NCI-H2227 (cell line): ENCODE results near the gene HMOX2.
A peak's percentile ranks its signal among the peaks of the same experiment; 100 is the strongest.

Source experiments
- DNase-seq: peaks from one replicate; lab custom pipeline; 2025; ENCODE audit not compliant: unreplicated experiment; lab: John Stamatoyannopoulos, UW

Gene HMOX2

DNA sequence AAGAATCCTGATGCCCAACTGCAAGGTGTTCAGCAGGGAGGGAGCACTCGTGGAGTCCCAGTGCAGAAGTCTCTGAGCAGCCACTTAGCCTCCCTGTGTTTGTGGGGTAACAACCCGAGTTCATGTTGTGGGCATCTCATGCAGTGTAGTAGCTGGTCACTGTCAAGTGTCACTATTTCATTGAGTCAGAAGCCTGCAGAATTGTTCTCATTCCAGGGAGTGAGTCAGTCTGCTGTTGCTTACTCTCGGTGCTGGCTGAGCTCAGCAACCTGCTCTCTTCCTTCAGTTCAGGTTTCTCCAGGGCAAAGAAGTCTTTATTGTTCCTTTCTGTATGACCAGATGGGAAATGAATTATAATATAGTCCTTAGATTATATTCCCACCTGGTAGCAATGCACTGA, 24.1 kb downstream of the HMOX2 start:
- DNase-seq: no peak

GRCh38 chr16:4501071-4501478, 24.9 kb downstream of the HMOX2 start:
- DNase-seq: no peak

GRCh38 chr16:4505356-4506147, 29.4 kb downstream of the HMOX2 start:
- no peak for DNase-seq

DNA sequence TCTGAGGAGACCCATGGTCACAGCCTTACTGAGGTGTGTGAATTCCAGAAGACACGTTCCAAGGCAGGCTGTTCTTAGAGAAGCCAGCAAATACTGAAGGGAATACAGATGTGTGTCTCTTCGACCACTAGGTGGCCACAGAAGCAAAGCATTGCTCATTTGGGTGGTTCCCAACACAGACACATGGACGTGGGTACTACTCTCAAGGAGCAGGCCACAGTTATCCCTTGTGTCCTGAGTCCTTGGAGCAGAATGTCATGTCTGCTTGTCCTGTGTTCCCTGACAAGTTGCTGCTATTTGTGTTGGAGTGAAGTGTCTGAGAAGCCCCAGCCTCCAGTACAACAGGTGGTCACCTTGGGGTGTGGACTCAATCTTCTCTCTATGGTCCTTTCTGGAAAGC, 30.3 kb downstream of the HMOX2 start:
- DNase-seq: peak; percentile 87

DNA sequence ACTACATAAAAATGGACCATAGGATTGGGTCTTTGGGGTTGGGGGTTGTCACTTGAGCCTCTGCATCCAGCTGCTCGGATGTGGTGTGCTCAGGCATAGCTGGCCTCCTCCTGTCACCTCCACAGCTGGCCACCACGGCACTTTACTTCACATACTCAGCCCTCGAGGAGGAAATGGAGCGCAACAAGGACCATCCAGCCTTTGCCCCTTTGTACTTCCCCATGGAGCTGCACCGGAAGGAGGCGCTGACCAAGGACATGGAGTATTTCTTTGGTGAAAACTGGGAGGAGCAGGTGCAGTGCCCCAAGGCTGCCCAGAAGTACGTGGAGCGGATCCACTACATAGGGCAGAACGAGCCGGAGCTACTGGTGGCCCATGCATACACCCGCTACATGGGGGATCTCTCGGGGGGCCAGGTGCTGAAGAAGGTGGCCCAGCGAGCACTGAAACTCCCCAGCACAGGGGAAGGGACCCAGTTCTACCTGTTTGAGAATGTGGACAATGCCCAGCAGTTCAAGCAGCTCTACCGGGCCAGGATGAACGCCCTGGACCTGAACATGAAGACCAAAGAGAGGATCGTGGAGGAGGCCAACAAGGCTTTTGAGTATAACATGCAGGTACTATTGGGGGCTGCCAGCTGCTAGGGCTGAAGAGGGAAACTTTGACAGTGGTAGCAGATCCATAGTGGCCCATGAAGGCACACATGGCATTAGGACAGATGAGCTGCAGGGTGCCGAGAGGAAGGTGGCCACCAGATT, 31.6 kb downstream of the HMOX2 start:
- DNase-seq: no peak

DNA sequence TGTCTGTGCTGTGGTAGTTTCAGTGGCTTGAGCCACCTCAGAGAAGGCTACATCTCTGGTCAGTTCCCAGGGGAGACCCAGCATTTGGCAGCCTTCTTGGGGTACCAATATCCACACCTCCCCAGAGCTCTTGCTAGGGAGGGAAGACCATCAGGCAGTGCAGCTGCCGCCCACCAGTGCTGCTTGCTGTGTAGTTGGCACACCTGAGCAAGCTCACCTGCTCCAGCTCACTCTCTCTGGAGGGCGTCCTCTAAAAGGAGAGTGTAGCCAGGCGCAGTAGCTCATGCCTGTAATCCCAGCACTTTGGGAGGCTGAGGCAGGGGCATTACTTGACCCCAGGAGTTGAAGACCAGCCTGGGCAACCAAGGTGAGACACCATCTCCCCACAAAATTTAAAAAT, 32.6 kb downstream of the HMOX2 start:
- no peak for DNase-seq

GRCh38 chr16:4509420-4509819, 33.2 kb downstream of the HMOX2 start:
- no peak for DNase-seq

- no peak for DNase-seq
These were observed 33.9 kb downstream of the HMOX2 start for GRCh38 chr16:4510131-4510530.

- no peak for DNase-seq
These were observed 34.7 kb downstream of the HMOX2 start for GRCh38 chr16:4510747-4511426.

- DNase-seq: peak; percentile 67
These were observed 35.4 kb downstream of the HMOX2 start for GRCh38 chr16:4511441-4512082.

DNA sequence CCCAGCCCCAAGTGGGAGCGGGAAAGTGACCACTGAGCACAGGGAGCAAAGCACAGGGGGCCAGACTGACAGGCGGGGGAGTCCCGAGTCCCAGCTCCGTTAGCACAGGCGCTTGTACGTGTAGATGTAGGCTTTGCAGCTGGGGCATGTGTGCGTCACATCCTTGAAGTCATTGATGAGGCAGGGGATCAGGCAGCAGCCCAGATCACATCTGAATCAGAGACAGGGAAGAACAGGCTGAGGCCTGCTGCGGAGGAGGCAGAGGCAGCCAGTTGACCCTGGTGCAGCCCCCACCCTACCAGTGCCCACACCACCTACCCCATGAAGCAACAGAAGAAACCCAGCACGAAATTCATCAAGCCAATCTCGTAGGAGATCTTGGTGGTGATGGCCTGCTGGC, 36.3 kb downstream of the HMOX2 start:
- DNase-seq: no peak

DNA sequence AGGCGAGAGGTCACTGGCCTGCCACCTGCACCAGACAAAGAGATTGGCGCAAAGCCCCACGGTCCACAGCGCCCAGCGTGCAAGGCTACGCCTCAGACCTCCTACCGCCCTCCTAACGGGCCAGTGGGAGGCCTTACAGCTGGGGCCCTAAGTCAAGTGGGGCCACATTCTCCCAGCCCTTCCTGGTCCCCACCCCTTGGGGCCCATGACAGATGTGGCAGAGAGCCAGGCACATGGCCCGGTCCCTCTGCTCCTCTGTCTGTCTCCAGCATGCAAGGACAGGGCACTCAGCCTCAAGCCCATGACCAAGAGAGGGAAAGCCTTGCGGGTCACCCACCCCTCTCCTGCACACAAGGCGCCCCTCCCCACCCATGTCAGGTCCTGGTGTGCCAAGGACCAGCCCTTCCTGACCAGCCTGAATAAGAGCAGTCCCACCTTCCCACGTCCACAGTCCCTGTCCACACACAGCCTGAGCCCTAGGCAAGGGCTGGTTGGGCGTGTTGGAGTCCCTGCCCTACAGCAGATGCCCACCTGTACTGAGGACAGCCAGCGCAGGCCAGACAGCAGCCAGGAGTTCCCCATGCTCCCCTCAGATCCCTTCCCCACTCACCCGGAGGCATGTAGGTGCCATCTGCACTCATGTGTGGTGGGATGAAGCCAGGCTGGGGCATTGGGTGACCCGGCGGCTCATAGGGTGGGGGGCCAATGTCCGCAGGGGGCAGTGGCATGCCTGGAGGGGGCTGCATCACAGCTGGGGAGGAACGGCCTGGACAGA, 37.1 kb downstream of the HMOX2 start:
- no peak for DNase-seq

DNA sequence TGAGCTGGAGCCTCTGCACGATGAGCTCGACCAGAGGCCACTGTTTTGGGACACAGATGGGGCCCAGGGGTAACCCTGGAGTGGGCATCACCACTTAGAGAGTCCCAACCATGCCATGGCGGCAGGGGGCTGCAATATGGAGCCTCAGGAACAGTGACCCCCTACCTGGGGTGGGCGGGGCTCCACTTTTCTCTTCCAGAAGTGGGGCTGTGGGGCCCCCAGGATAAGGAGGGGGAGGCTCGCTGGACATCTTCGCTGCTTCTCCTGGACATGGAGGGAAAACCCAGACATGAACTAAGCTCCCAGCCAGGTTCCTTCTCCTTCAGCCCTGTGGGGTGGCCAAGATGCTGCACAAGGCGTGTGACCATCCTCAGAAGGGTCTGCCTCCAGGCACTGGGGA, 37.7 kb downstream of the HMOX2 start:
- no peak for DNase-seq

GRCh38 chr16:4514606-4515005, 38.4 kb downstream of the HMOX2 start:
- no peak for DNase-seq

DNA sequence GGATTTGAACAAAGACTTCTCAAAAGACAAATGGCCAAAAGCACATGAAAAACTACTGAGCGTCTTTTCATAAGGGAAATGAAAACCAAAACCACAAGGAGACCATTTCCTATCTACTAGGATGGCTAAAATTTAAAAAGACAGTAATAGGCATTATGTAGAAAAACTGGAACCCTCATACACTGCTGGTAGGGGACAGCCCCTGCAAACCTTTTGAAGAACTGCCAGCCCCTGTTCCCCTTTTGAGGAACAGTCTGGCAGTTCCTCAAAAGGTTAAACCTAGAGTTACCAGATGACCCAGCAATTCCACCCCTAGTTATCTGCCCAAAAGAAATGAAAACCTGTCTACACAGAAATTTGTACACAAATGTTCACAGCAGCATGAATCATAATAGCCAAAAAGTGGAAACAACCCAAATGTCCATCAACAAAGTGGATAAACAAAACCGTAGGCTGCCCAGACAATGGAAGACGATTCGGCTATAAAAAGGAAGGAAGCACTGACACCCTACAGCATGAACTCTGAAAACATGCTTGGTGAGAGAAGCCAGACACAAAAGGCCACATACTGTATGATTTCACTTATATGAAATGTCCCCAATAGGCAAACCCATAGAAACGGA, 39.5 kb downstream of the HMOX2 start:
- DNase-seq: no peak

DNA sequence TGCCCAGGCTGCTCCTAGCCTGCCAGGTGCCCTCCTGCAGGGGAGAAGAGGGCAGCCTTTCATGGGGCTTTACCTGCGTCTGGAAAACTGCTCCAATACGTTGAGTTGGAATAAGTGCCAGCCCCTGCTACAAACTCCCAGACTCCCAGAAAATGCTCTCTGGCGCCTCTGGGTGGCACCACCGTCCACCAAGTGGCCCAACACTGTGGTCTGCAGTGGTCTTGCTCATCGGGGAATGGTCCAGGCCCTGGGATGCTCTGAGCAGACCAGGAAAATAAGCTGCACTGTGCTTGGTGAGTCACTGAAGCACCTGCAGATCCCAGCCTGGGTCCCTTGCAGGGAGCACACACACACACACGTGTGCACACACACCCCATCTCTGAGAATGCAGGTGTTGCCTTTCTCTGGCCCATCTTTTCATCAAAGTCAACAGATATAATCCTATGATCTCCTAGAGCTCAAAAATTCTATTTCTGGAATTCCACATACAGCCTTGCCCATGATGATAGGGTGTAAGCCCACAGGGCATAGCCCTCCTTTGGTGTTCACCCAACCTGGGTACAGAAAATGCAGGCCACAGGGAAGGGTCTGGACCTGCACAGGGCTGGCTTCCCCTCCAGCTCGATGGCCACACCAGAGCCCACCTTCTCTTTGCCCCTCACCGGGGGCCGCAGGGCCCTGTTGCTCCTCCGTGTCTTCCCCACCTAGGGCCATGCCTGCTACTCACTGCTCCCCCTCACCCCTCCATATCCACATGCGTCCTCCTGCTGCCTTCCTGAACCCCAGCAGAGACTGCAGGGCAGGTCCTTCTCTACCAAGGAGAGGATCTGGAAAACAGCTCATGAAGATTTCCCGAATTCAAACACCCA, 41.8 kb downstream of the HMOX2 start:
- peak; percentile 77 for DNase-seq

DNA sequence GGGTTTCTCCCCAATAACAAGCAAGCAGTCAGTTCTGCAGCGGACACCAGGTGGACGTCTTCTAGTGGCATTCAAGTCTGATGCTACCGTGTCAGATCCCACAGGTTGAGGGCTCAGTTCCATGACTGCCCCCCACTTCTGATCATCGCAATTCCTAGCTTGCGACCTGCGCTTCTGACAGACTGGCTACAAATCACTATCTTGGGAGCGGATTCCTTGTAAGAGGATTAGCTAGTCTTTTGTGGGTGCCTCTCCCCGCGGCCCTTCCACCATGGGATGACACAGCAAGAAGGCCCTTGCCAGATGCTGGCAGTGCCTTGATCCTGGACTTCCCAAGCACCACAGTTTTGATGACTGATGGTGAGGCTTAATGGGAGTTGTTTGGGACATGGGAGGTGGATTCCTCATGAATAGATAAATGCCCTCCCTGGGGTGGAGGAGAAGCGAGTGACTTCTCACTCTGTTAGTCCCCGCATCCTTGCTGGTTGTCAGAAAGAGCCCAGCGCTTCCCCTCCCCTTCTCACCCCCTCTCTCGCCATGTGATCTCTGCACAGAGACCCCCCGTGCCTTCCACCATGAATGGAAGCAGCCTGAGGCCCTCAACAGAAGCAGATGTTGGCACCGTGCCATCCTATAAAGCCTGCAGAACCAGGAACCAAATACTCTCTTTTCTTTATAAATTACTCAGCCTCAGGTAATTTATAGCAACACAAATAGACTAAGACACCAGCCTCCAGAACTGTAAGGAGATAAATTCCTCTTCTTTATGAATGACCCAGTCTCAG, 43.3 kb downstream of the HMOX2 start:
- DNase-seq: no peak

DNA sequence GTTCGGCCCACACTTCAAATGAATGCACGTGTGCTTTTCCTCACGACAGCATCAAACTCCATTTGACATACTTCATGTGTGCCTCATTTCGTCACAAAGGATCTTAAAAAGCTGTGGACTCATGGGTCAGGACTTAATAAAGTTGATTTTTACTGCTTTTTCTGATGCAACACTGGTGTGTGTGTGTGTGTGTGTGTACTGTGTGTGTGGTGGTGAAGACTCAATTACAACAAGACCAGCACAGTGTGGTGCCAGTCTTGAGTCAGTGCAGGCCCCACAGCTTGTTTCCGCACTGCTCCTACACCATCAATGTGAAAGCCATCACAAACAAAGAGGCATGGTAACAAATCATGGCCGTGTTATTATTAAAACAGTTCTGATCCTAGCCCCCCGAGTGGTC, 44.7 kb downstream of the HMOX2 start:
- DNase-seq: no peak
